SU-DHL-6 (cell line): ENCODE results near the gene HOXA10.

Experiments used
- CTCF ChIP-seq: fragments of 200-600 bp; sonication (generic); IDR thresholded peaks from one replicate; pipeline ENCODE4 v1.5.1; 2017; ENCODE audit warnings: antibody characterized with exemption, mild to moderate bottlenecking, low read length, moderate library complexity; ENCODE audit not compliant: insufficient read depth, poor library complexity, severe bottlenecking
- EZH2phosphoT487 ChIP-seq: fragments of 200-600 bp; sonication (generic), shearing (Covaris generic); conservative IDR thresholded peaks from 2 replicates; pipeline ENCODE4 v1.6.1; 2018; ENCODE audit warnings: mild to moderate bottlenecking, antibody characterized with exemption, low read length, moderate library complexity, mixed read lengths

GRCh38 chr7:27177795-27178320, 3.7 kb upstream of the HOXA10 start:
- TF ChIP-seq CTCF: no peak
- no peak for TF ChIP-seq EZH2phosphoT487
